ENCODE data around the gene TMEM94.

The TMEM94 gene

DNA sequence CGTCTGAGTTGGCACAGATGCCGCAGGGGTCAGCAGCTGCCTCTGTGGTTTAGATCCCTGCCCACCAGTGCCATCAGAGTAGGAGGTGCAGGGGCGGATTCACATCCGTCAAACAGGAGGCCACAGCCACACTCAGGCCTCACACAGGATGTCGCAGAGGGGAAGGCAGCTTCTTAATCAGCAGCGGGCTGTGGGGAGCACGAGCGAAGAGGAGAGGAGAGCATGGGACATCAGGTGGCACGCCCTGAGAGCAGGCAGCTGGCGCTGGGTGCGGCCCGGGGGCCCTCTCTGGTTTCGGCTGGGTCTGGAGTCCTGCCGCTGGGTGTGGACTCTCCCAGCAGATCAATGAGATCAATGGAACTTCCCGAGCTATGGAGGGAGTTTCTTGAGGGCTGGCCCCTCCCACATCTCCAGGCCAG is 78.7 kb downstream of the TMEM94 start:
- Histone ChIP-seq H3K79me2 (ENCODE audit: low read length) (no peaks in the 10 kb centered on the region), H3K4me3 (ENCODE audit: low read length) (no peak overlapping the region), H3K4me2 (ENCODE audit: low read depth, low read length) (no peak overlapping the region), H3K9me2 (replicated peaks; ENCODE audit: insufficient read depth, low read length) (no peaks in the 10 kb centered on the region), H3K27ac (ENCODE audit: low read length) (no peak overlapping the region), H2AFZ (ENCODE audit: low read length) (no peak overlapping the region), H3K9ac (ENCODE audit: low read length) (no peak overlapping the region), H3K4me1 (ENCODE audit: low read length) (no peaks in the 10 kb centered on the region), H3K9me3 (replicated peaks; ENCODE audit: insufficient read depth, low read length) (no peaks in the 10 kb centered on the region), H3K27me3 (replicated peaks; ENCODE audit: insufficient read depth, low read length) (no peaks in the 10 kb centered on the region), H4K20me1 (ENCODE audit: insufficient read depth, low read length) (no peaks in the 10 kb centered on the region), H3F3A (ENCODE audit: insufficient read depth, low read length) (no peaks in the 10 kb centered on the region), H3K36me3 (replicated peaks; ENCODE audit: insufficient read depth, low read length) (no peaks in the 10 kb centered on the region)
- TF ChIP-seq EZH2 (optimal IDR thresholded peaks at IDR 0.05; ENCODE audit: low read depth, low read length) (no peak), EZH2phosphoT487 (IDR thresholded peaks at IDR 0.05; ENCODE audit: low read length) (no peak)
- TF ChIP-seq, protein P1, sequence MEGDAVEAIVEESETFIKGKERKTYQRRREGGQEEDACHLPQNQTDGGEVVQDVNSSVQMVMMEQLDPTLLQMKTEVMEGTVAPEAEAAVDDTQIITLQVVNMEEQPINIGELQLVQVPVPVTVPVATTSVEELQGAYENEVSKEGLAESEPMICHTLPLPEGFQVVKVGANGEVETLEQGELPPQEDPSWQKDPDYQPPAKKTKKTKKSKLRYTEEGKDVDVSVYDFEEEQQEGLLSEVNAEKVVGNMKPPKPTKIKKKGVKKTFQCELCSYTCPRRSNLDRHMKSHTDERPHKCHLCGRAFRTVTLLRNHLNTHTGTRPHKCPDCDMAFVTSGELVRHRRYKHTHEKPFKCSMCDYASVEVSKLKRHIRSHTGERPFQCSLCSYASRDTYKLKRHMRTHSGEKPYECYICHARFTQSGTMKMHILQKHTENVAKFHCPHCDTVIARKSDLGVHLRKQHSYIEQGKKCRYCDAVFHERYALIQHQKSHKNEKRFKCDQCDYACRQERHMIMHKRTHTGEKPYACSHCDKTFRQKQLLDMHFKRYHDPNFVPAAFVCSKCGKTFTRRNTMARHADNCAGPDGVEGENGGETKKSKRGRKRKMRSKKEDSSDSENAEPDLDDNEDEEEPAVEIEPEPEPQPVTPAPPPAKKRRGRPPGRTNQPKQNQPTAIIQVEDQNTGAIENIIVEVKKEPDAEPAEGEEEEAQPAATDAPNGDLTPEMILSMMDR (IDR thresholded peaks at IDR 0.05; ENCODE audit: low read length): no peak
- DNase-seq: no peak

GRCh38 chr17:75535871-75536270 is 79.4 kb downstream of the TMEM94 start:
- Histone ChIP-seq H3K9me2 (replicated peaks; ENCODE audit: insufficient read depth, low read length) (no peaks in the 10 kb centered on the region), H3K4me3 (ENCODE audit: low read length) (no peak overlapping the region), H3K27ac (ENCODE audit: low read length) (no peak overlapping the region), H3K36me3 (replicated peaks; ENCODE audit: insufficient read depth, low read length) (no peaks in the 10 kb centered on the region), H3K9me3 (replicated peaks; ENCODE audit: insufficient read depth, low read length) (no peaks in the 10 kb centered on the region), H3K9ac (ENCODE audit: low read length) (no peak overlapping the region), H4K20me1 (ENCODE audit: insufficient read depth, low read length) (no peaks in the 10 kb centered on the region), H3K79me2 (ENCODE audit: low read length) (no peaks in the 10 kb centered on the region), H3K4me1 (ENCODE audit: low read length) (no peaks in the 10 kb centered on the region), H3K27me3 (replicated peaks; ENCODE audit: insufficient read depth, low read length) (no peaks in the 10 kb centered on the region), H3K4me2 (ENCODE audit: low read depth, low read length) (no peak overlapping the region), H3F3A (ENCODE audit: insufficient read depth, low read length) (no peaks in the 10 kb centered on the region), H2AFZ (ENCODE audit: low read length) (no peak overlapping the region)
- DNase-seq: no peak
- no peak for TF ChIP-seq EZH2 (optimal IDR thresholded peaks at IDR 0.05; ENCODE audit: low read depth, low read length)

GRCh38 chr17:75536366-75536765 is 79.9 kb downstream of the TMEM94 start:
- Histone ChIP-seq H3K79me2 (ENCODE audit: low read length) (no peaks in the 10 kb centered on the region), H3K4me3 (ENCODE audit: low read length) (no peak overlapping the region), H3K27ac (ENCODE audit: low read length) (no peak overlapping the region), H3K4me2 (ENCODE audit: low read depth, low read length) (no peak overlapping the region), H3K9me3 (replicated peaks; ENCODE audit: insufficient read depth, low read length) (no peaks in the 10 kb centered on the region), H3F3A (ENCODE audit: insufficient read depth, low read length) (no peaks in the 10 kb centered on the region), H2AFZ (ENCODE audit: low read length) (no peak overlapping the region), H3K9ac (ENCODE audit: low read length) (no peak overlapping the region), H3K9me2 (replicated peaks; ENCODE audit: insufficient read depth, low read length) (no peaks in the 10 kb centered on the region), H3K4me1 (ENCODE audit: low read length) (no peaks in the 10 kb centered on the region), H3K36me3 (replicated peaks; ENCODE audit: insufficient read depth, low read length) (no peaks in the 10 kb centered on the region), H3K27me3 (replicated peaks; ENCODE audit: insufficient read depth, low read length) (no peaks in the 10 kb centered on the region), H4K20me1 (ENCODE audit: insufficient read depth, low read length) (no peaks in the 10 kb centered on the region)
- no peak for TF ChIP-seq EZH2 (optimal IDR thresholded peaks at IDR 0.05; ENCODE audit: low read depth, low read length)
- no peak for TF ChIP-seq EZH2phosphoT487 (IDR thresholded peaks at IDR 0.05; ENCODE audit: low read length)
- TF ChIP-seq, protein P1 (IDR thresholded peaks at IDR 0.05; ENCODE audit: low read length): no peak
- no peak for DNase-seq

GRCh38 chr17:75539967-75540729 is 83.7 kb downstream of the TMEM94 start:
- no peaks in the 10 kb centered on the region for H3F3A ChIP-seq (ENCODE audit: insufficient read depth, low read length)
- no peak for DNase-seq
- H3K79me2 ChIP-seq (ENCODE audit: low read length): no peaks in the 10 kb centered on the region
- no peak overlapping the region for H3K4me3 ChIP-seq (ENCODE audit: low read length)
- H3K9ac ChIP-seq (ENCODE audit: low read length): no peak overlapping the region
- no peaks in the 10 kb centered on the region for H3K9me3 ChIP-seq (replicated peaks; ENCODE audit: insufficient read depth, low read length)
- no peak for TF ChIP-seq EZH2 (optimal IDR thresholded peaks at IDR 0.05; ENCODE audit: low read depth, low read length)
- no peak for TF ChIP-seq EZH2phosphoT487 (IDR thresholded peaks at IDR 0.05; ENCODE audit: low read length)
- TF ChIP-seq, protein P1 (IDR thresholded peaks at IDR 0.05; ENCODE audit: low read length): no peak
- no peaks in the 10 kb centered on the region for H3K27me3 ChIP-seq (replicated peaks; ENCODE audit: insufficient read depth, low read length)
- no peak overlapping the region for H3K27ac ChIP-seq (ENCODE audit: low read length)
- no peaks in the 10 kb centered on the region for H3K36me3 ChIP-seq (replicated peaks; ENCODE audit: insufficient read depth, low read length)
- H3K4me1 ChIP-seq (ENCODE audit: low read length): no peaks in the 10 kb centered on the region
- H3K9me2 ChIP-seq (replicated peaks; ENCODE audit: insufficient read depth, low read length): no peaks in the 10 kb centered on the region
- H2AFZ ChIP-seq (ENCODE audit: low read length): no peak overlapping the region
- no peaks in the 10 kb centered on the region for H4K20me1 ChIP-seq (ENCODE audit: insufficient read depth, low read length)
- no peak overlapping the region for H3K4me2 ChIP-seq (ENCODE audit: low read depth, low read length)

Measured in MM.1S (cell line).